Fibroblast of pulmonary artery (primary cell): ENCODE data around the gene GPR137B.

ENCODE experiments used
- DNase-seq: peaks from one replicate; pipeline ENCODE4 v3.0.0-alpha.2; 2010; ENCODE audit warnings: low read depth
- H3K4me3 ChIP-seq: replicated peaks from 2 replicates; pipeline ENCODE4 v1.5.1; 2011; ENCODE audit warnings: low read depth, mild to moderate bottlenecking, control low read depth, low read length, moderate library complexity
- CTCF ChIP-seq: IDR thresholded peaks from 2 replicates; pipeline ENCODE4 v1.5.1; 2011; ENCODE audit warnings: mild to moderate bottlenecking, control low read depth, low read length, inconsistent platforms; ENCODE audit errors: missing control alignments

Gene GPR137B

DNA sequence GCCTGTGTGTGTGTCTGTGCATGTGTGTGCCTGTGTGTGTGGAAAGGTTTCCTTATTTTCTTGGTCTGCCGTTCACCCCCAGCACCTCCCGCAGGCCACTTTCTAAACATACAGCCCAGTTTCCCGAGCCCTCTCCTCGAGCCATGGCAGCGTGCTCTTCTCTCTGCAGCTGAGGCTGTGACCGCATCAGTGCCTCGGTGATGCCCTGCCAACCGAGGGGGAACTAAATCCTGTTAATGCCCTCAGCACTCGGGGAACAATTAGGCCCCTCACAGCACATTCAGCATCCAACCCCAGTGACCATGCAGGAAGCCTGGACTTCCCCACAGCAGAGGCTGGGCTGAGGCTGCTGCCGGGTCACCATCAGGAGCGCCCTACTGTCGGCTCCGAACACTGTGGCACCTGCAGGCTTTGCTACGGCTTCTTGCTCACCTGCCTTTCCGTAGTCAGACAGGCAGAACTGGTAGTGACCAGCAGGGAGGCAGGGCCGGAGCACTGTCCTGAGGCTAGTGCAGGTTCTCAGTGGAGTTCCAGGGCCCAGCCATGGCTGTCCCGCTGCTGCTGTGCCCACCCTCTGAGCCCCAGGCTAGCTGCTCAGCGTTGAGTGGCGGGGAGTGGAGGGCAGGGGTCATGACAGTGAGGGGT is 8.1 kb downstream of the GPR137B start:
- DNase-seq, result no peak
- H3K4me3 ChIP-seq, result no peak overlapping the region
- no peak for TF ChIP-seq CTCF

DNA sequence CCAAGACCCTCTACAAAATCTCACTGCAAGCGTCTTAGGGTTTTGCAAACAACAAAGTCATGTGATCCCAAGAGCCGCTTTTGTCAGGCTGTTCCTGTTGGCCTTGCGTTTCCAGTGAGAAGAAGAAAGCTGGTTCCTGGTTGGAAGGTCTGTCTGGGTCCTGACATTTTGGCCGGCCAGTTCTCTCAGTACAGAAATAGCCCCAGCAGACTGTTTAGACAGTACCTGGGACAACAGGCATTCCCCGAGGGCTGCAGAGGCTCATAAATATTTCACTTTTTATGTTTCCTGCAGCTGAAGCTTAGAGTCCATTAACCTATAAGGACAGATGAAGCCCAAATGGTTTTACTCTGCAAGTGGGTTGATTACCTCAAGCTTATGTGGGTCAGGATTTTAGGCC is 8.6 kb downstream of the GPR137B start:
- no peak for TF ChIP-seq CTCF
- no peak for DNase-seq
- no peak overlapping the region for H3K4me3 ChIP-seq

GRCh38 chr1:236151739-236152424 is 9.5 kb downstream of the GPR137B start:
- no peak for TF ChIP-seq CTCF
- DNase-seq, result no peak
- no peak overlapping the region for H3K4me3 ChIP-seq

DNA sequence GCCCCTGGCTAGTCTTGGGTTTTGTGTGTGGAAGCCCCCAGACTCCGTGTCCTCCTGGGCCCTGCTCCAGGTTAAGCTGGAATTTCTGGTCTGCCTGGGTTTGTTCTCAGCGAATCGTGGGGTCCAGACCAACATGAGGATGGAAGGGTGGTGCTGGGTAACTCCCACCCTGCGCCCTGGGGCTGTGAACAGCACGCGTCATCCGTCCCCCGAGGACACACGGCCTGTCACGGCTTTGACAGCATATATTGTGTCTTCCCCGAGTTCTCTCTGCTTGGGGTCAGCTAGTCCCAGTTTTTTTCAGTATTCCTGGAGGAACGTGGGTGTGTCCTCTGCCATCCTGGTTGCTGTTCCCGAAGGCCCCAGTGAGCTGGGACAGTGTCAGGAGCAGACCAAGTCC is 11.8 kb downstream of the GPR137B start:
- TF ChIP-seq CTCF, result no peak
- DNase-seq, result no peak
- H3K4me3 ChIP-seq, result no peak overlapping the region

DNA sequence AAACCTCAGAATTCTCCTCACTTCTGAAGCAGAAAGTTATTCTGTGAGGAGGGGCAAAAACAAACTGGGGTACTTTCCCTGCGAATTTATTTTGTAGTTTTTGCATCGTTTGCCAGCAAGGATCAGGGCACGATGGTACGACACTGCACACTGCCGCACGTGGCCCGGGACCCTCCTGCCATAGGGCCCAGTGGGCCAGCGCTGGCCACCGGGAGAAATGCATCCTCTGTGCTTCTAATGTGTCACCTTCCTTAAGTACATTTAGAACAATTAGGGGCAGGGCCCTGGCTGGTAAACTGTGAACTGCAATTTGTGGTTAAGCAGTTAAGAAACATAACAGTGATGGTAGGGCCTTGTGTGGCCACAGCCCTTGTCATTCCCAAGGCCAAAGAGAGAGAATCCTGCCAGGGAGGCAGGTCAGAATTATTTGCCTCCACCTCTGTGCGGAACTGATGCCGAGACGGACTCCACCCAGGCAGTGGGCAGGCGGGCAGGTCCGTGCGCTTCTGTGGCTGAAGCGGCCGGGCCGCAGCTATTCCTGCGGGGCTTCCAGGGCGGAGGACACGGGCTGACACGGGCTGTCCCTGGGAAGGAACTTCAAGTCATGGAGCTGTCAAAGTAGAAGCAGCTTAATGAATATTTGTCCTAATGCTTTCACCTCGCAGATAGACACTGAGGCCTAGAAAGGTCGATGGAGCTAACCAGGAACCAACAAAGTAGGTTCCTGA is 12.5 kb downstream of the GPR137B start:
- no peak for DNase-seq
- no peak for TF ChIP-seq CTCF
- H3K4me3 ChIP-seq, result no peak overlapping the region

GRCh38 chr1:236155399-236155767 is 13.0 kb downstream of the GPR137B start:
- no peak overlapping the region for H3K4me3 ChIP-seq
- DNase-seq, result no peak
- TF ChIP-seq CTCF, result no peak
